BJ (cell line): ENCODE results near the gene TMEM165. TPM values are rescaled to one million over a fixed set of nuclear protein-coding genes. Genes with fewer than 3 reads are reported as not detected.
"Not testable (repeated sequence)": the region's sequence is repeated elsewhere in the genome, so short reads cannot be mapped to it uniquely, and the experiment has no call there.

ENCODE experiments used
- CTCF ChIA-PET: fragments of 350-600 bp; formaldehyde crosslinking; extraction: SDS; loops from one replicate; lab custom pipeline; 2021; ENCODE audit warnings: antibody characterized with exemption, inconsistent platforms; lab: Yijun Ruan, JAX
- POLR2A ChIA-PET: fragments of 300-600 bp; sonication (Branson Sonifier 250); formaldehyde crosslinking; extraction: SDS; loops from one replicate; lab custom pipeline; 2021; ENCODE audit warnings: antibody characterized with exemption; lab: Charles Lee
- DNase-seq: peaks from one replicate; pipeline ENCODE4 v3.0.0-alpha.2; 2011; ENCODE audit warnings: low read depth
- H3K27me3 ChIP-seq: 2 replicates; pipeline ENCODE4 v1.6.0; 2011; ENCODE audit warnings: low read length; ENCODE audit not compliant: control insufficient read depth, insufficient read depth
- H3K36me3 ChIP-seq: 2 replicates; pipeline ENCODE4 v1.5.1; 2011; ENCODE audit warnings: low read length; ENCODE audit not compliant: control insufficient read depth, insufficient read depth
- H3K4me3 ChIP-seq: 2 replicates; pipeline ENCODE4 v1.5.1; 2011; ENCODE audit warnings: low read depth, mild to moderate bottlenecking, control low read depth, low read length
- polyA plus RNA-seq: library from polyadenylated mRNA; depleted of rRNA; stranded (reverse); fragments of >200 nt; gene quantifications from 2 replicates; pipeline ENCODE4 v1.2.3, GENCODE V29; 2011
- TF ChIP-seq, protein P1 (sequence below): IDR thresholded peaks from 2 replicates; pipeline ENCODE4 v1.5.1; 2011; ENCODE audit warnings: low read depth, mild to moderate bottlenecking, control low read depth, inconsistent platforms, low read length, moderate library complexity; ENCODE audit not compliant: insufficient read depth

The TMEM165 gene
- polyA plus RNA-seq, 1 experiment, result 129 TPM

GRCh38 chr4:55348466-55348865, 47.3 kb upstream of the TMEM165 start:
- CTCF ChIA-PET, result interaction anchor here (1.1 kb wide), 1 partner anchor 10 kb away, joined by 4 read pairs; no protein-coding TSS in a partner anchor
- Histone ChIP-seq H3K36me3 (no peaks in the 10 kb centered on the region), H3K4me3 (no peak overlapping the region), H3K27me3 (no peaks in the 10 kb centered on the region)
- TF ChIP-seq, protein P1, sequence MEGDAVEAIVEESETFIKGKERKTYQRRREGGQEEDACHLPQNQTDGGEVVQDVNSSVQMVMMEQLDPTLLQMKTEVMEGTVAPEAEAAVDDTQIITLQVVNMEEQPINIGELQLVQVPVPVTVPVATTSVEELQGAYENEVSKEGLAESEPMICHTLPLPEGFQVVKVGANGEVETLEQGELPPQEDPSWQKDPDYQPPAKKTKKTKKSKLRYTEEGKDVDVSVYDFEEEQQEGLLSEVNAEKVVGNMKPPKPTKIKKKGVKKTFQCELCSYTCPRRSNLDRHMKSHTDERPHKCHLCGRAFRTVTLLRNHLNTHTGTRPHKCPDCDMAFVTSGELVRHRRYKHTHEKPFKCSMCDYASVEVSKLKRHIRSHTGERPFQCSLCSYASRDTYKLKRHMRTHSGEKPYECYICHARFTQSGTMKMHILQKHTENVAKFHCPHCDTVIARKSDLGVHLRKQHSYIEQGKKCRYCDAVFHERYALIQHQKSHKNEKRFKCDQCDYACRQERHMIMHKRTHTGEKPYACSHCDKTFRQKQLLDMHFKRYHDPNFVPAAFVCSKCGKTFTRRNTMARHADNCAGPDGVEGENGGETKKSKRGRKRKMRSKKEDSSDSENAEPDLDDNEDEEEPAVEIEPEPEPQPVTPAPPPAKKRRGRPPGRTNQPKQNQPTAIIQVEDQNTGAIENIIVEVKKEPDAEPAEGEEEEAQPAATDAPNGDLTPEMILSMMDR, result no peak
- POLR2A ChIA-PET, result no interaction called here
- DNase-seq, result peak; percentile 41

- POLR2A ChIA-PET, DNase-seq, H3K27me3 ChIP-seq, H3K4me3 ChIP-seq, H3K36me3 ChIP-seq: not testable (repeated sequence)
- CTCF ChIA-PET, result interaction anchor here (0.6 to 1.3 kb wide), 2 partner anchors 26 to 38 kb away, joined by 3 to 4 read pairs; no protein-coding TSS in a partner anchor
Measured at GRCh38 chr4:55350870-55351269, 44.9 kb upstream of the TMEM165 start.

DNA sequence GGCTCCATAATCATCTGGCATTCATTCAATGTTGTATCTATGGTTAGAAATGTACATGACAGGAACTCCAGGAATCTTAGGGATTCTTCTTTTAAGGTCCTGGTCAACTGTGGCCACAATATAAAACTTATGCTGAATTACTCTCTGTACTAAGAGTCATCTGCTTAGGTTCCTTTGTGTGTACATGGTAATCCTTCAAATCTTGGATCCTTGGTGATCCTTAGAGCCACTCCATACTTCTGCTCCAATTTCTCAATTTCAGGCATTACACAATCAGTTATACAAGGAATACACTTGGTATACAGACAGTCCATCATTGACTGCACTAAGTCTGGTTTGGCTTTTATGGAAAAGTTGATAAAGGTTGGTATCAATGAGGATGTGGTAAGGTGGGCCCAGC, 43.9 kb upstream of the TMEM165 start:
- H3K4me3 ChIP-seq, result no peak overlapping the region
- ChIA-PET POLR2A (no interaction called here), CTCF (interaction anchor here (0.6 to 1.3 kb wide), 2 partner anchors 39 to 696 kb away, joined by 3 to 4 read pairs; no protein-coding TSS in a partner anchor)
- TF ChIP-seq, protein P1, result no peak
- H3K36me3 ChIP-seq, result peaks cover 3% of the 10 kb centered on the region; the same call in 1 of the 2 replicates
- no peak for DNase-seq
- no peaks in the 10 kb centered on the region for H3K27me3 ChIP-seq

DNA sequence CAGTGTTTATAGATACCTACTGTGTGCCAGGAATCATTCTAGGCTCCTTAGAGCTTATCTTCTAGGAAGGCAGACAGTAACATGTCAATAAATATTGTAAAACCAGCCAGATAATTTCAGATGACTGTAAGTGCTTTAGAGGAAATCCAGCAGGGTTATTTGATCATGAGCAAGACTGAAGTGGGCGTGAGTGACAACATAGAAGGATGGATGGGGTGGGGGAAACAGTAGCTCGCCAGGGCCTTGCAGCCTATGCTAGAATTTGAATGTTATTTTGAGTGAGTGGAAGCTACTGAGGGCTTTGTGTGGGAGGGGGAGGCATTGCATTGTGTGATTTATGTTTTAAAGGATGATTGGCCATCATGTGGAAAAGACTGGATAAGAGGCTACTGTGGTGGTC, 43.0 kb upstream of the TMEM165 start:
- TF ChIP-seq, protein P1, result no peak
- no peak for DNase-seq
- Histone ChIP-seq H3K4me3 (no peak overlapping the region), H3K27me3 (no peaks in the 10 kb centered on the region), H3K36me3 (peaks cover 3% of the 10 kb centered on the region; the same call in 1 of the 2 replicates)
- POLR2A ChIA-PET, result no interaction called here
- CTCF ChIA-PET, result no interaction called here

GRCh38 chr4:55353228-55353747, 42.5 kb upstream of the TMEM165 start:
- H3K4me3 ChIP-seq, DNase-seq, CTCF ChIA-PET, POLR2A ChIA-PET, H3K36me3 ChIP-seq, H3K27me3 ChIP-seq: not testable (repeated sequence)

- CTCF ChIA-PET, result interaction anchor here (0.8 kb wide), 1 partner anchor 9 kb away, joined by 4 read pairs; the partner anchor contains the start of gene SRD5A3
- no peaks in the 10 kb centered on the region for H3K27me3 ChIP-seq
- POLR2A ChIA-PET, result no interaction called here
- no peak overlapping the region for H3K4me3 ChIP-seq
- no peak for DNase-seq
- TF ChIP-seq, protein P1, result no peak
- peaks cover 3% of the 10 kb centered on the region; the same call in 1 of the 2 replicates for H3K36me3 ChIP-seq
Measured at GRCh38 chr4:55354648-55355047, 41.1 kb upstream of the TMEM165 start.
